ENCODE measurements around the gene TOMT. TPM values are rescaled to one million over a fixed set of nuclear protein-coding genes. Genes with fewer than 3 reads are reported as not detected.

The TOMT gene, protein sequence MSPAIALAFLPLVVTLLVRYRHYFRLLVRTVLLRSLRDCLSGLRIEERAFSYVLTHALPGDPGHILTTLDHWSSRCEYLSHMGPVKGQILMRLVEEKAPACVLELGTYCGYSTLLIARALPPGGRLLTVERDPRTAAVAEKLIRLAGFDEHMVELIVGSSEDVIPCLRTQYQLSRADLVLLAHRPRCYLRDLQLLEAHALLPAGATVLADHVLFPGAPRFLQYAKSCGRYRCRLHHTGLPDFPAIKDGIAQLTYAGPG
- under 0.01 TPM in 1 of 2 replicates, not detected in the other for total RNA-seq (2012; rRNA removed)

GRCh38 chr11:72105888-72106287 lies at the start of gene TOMT:
TSS of gene TOMT (plus strand) at chr11:72105924. CDS start at chr11:72105952, 28 bp downstream.
- peaks cover 4% of the 10 kb centered on the region for H3K36me3 ChIP-seq (ENCODE audit: insufficient read depth, low read length)
- H3K9me3 ChIP-seq (replicated peaks; ENCODE audit: low read length): no peaks in the 10 kb centered on the region
- no peaks in the 10 kb centered on the region for H3K27me3 ChIP-seq (ENCODE audit: control insufficient read depth, insufficient read depth, low read length)
- H3K4me2 ChIP-seq (ENCODE audit: low read length): no peak within 1 kb of the TSS
- H3K9ac ChIP-seq (ENCODE audit: low read depth, low read length): no peak within 1 kb of the TSS
- no peak within 1 kb of the TSS for H3K4me3 ChIP-seq (ENCODE audit: low read length)
- peaks cover 18% of the 10 kb centered on the region for H3K4me1 ChIP-seq (ENCODE audit: control insufficient read depth, insufficient read depth, low read length)

DNA sequence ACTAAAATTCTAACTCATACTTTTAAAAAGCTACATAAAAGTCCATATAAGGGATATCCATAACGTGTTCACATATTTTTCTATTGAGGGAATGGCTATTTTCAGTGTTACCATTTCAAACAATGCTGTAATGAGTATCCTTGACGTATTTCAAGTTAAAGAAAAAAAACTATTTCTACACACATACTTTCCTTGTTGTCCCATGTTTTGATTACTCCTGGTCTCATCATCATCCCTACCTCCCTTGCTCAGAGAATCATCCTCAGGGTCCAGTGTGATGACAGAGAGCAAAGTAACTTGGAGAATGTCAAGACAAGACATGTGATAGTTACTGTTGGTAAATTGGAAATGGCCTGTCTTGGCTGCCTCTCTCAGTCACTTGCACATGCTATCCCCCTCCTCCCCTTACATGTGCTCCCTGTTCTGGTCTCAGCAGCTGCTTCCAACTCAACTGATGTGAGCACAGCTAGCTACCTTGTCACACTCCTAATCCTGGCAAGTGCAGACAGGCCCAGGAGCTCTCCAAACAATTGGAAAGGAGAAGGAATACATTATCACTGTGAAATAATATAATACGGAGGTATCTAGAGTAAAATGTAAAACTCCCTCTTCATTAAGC lies 47.2 kb upstream of the TOMT start:
- H3K9me3 ChIP-seq (replicated peaks; ENCODE audit: low read length): no peaks in the 10 kb centered on the region
- peaks cover 5% of the 10 kb centered on the region for H3K36me3 ChIP-seq (ENCODE audit: insufficient read depth, low read length)
- H3K4me2 ChIP-seq (ENCODE audit: low read length): no peak overlapping the region
- no peak overlapping the region for H3K4me3 ChIP-seq (ENCODE audit: low read length)
- no peaks in the 10 kb centered on the region for H3K4me1 ChIP-seq (ENCODE audit: control insufficient read depth, insufficient read depth, low read length)
- H3K9ac ChIP-seq (ENCODE audit: low read depth, low read length): no peak overlapping the region
- H3K27me3 ChIP-seq (ENCODE audit: control insufficient read depth, insufficient read depth, low read length): no peaks in the 10 kb centered on the region

DNA sequence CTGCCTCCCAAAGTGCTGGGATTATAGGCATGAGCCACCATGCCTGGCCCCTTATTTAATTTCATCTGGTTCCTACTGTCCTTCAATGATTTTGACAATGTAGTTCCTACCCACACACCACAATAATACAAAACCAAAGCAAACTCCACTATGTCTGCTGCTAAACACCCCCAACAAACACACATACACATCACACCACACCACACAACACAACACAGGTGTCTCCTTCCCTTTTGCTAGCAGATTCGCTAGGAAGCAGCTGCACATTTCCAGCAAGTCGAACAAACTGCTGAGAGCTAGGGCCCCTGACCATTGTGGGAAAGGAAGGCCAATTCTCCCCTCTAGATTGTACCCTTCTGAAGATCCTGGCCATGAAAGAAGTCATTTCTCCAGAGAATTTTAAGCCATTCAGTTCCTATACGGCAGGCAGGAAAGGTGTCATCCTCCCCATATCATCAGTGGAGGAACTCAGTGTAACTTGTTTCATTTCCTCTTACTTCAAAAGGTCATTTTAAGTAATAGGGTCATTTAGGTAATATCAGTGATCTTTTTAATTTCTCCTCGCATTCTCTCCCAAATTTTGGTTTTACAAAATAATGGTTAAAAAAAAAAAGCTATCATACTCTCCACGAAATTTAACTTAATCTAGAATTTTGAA lies 43.9 kb upstream of the TOMT start:
- H3K9ac ChIP-seq (ENCODE audit: low read depth, low read length): no peak overlapping the region
- H3K36me3 ChIP-seq (ENCODE audit: insufficient read depth, low read length): peaks cover 9% of the 10 kb centered on the region
- no peaks in the 10 kb centered on the region for H3K9me3 ChIP-seq (replicated peaks; ENCODE audit: low read length)
- H3K4me3 ChIP-seq (ENCODE audit: low read length): no peak overlapping the region
- H3K27me3 ChIP-seq (ENCODE audit: control insufficient read depth, insufficient read depth, low read length): no peaks in the 10 kb centered on the region
- H3K4me2 ChIP-seq (ENCODE audit: low read length): no peak overlapping the region
- peaks cover 5% of the 10 kb centered on the region for H3K4me1 ChIP-seq (ENCODE audit: control insufficient read depth, insufficient read depth, low read length)

DNA sequence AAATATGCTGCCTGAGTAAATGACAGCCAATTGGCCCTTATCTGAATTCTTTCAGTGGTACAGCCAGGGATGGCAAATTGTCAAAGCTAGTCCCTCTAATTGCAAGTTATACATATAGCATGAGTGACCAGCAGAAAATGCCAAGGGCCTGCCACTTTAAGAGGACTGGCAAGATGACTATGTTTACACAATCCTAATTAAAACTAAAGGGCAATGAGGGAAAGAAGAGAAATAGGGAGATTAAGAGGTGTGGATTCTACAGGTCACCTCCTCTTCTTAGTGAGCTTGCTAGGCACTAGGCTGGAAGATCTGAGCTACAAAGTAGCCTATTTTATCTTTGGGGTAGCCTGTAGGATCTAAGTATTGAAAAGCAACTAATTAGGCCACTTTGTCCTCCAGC lies 38.9 kb upstream of the TOMT start:
- Histone ChIP-seq H3K4me3 (ENCODE audit: low read length) (no peak overlapping the region), H3K9me3 (replicated peaks; ENCODE audit: low read length) (no peaks in the 10 kb centered on the region), H3K36me3 (ENCODE audit: insufficient read depth, low read length) (peaks cover 4% of the 10 kb centered on the region), H3K4me1 (ENCODE audit: control insufficient read depth, insufficient read depth, low read length) (peaks cover 38% of the 10 kb centered on the region), H3K9ac (ENCODE audit: low read depth, low read length) (no peak overlapping the region), H3K27me3 (ENCODE audit: control insufficient read depth, insufficient read depth, low read length) (no peaks in the 10 kb centered on the region), H3K4me2 (ENCODE audit: low read length) (no peak overlapping the region)

DNA sequence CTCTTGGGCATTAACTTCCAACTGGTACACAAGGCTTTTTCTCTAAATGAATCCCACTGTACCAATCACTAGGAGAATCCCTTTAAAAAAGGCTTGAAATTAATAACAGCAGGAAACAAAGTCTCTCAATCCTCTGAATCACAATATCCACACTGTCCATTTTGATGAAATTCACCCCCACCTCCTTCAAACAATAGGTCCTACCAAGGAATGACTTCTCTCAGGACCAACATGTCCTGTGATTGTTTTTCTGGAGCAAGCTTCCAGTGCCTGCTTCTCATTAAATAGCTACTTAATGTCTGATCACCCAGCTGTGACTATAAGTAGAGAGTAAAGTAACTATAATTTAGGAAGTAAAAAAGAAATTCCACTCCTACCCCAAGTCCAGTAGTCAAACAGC lies 38.5 kb upstream of the TOMT start:
- H3K36me3 ChIP-seq (ENCODE audit: insufficient read depth, low read length): peaks cover 4% of the 10 kb centered on the region
- H3K9ac ChIP-seq (ENCODE audit: low read depth, low read length): no peak overlapping the region
- peaks cover 42% of the 10 kb centered on the region for H3K4me1 ChIP-seq (ENCODE audit: control insufficient read depth, insufficient read depth, low read length)
- H3K4me2 ChIP-seq (ENCODE audit: low read length): no peak overlapping the region
- no peak overlapping the region for H3K4me3 ChIP-seq (ENCODE audit: low read length)
- H3K9me3 ChIP-seq (replicated peaks; ENCODE audit: low read length): no peaks in the 10 kb centered on the region
- no peaks in the 10 kb centered on the region for H3K27me3 ChIP-seq (ENCODE audit: control insufficient read depth, insufficient read depth, low read length)

- H3K9ac ChIP-seq (ENCODE audit: low read depth, low read length): no peak overlapping the region
- H3K36me3 ChIP-seq (ENCODE audit: insufficient read depth, low read length): peaks cover 4% of the 10 kb centered on the region
- peaks cover 46% of the 10 kb centered on the region for H3K4me1 ChIP-seq (ENCODE audit: control insufficient read depth, insufficient read depth, low read length)
- no peak overlapping the region for H3K4me3 ChIP-seq (ENCODE audit: low read length)
- no peaks in the 10 kb centered on the region for H3K9me3 ChIP-seq (replicated peaks; ENCODE audit: low read length)
- no peaks in the 10 kb centered on the region for H3K27me3 ChIP-seq (ENCODE audit: control insufficient read depth, insufficient read depth, low read length)
- no peak overlapping the region for H3K4me2 ChIP-seq (ENCODE audit: low read length)
Measured at GRCh38 chr11:72067676-72068075, 38.0 kb upstream of the TOMT start.

GRCh38 chr11:72069200-72069599 lies 36.5 kb upstream of the TOMT start:
- peaks cover 51% of the 10 kb centered on the region for H3K4me1 ChIP-seq (ENCODE audit: control insufficient read depth, insufficient read depth, low read length)
- no peaks in the 10 kb centered on the region for H3K27me3 ChIP-seq (ENCODE audit: control insufficient read depth, insufficient read depth, low read length)
- no peaks in the 10 kb centered on the region for H3K9me3 ChIP-seq (replicated peaks; ENCODE audit: low read length)
- peak overlapping the region; percentile 51 for H3K9ac ChIP-seq (ENCODE audit: low read depth, low read length)
- H3K36me3 ChIP-seq (ENCODE audit: insufficient read depth, low read length): peaks cover 4% of the 10 kb centered on the region
- H3K4me2 ChIP-seq (ENCODE audit: low read length): peak overlapping the region; percentile 61
- peak overlapping the region; percentile 23 for H3K4me3 ChIP-seq (ENCODE audit: low read length)

DNA sequence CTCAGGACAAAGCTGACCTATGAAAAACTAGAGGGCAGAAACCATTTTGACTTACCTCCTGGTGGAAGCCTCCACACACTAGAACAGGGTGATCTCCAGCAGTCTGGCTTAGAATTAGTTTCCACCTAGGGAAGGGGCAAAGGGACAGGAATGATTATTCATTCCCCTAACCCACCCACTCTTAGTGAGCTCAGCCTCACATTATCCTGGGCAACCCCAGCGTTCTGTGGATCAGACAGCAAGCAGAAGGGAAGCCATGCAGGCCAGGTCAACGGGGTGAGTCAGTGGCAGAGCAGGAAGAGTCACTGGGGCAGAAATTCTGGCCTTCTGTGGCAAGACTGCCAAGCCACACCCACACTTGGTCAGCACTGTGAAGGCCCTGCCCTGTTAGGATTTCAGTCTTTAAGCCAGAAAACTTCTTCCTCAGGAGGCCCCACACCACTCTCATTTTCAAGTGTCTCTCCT lies 35.9 kb upstream of the TOMT start:
- peak overlapping the region; percentile 53 for H3K9ac ChIP-seq (ENCODE audit: low read depth, low read length)

DNA sequence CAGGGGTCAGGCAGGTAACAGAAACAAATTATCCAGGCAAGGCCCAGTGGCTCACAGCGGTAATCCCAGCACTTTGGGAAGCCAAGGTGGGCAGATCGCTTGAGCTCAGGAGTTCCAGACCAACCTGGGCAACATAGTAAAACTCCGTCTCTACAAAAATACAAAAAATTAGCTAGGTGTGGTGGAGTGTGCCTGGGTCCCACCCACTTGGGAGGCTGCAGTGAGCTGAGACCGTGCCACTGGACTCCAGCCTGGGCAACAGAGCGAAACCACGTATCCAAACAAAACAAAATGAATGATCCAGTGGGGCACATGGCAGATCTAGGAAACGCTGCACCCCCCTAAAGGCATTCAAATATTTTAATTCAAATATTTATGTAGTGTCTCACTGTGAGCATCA lies 35.2 kb upstream of the TOMT start:
- Histone ChIP-seq H3K27me3 (ENCODE audit: control insufficient read depth, insufficient read depth, low read length) (no peaks in the 10 kb centered on the region), H3K36me3 (ENCODE audit: insufficient read depth, low read length) (peaks cover 4% of the 10 kb centered on the region), H3K4me3 (ENCODE audit: low read length) (no peak overlapping the region), H3K9me3 (replicated peaks; ENCODE audit: low read length) (no peaks in the 10 kb centered on the region), H3K4me2 (ENCODE audit: low read length) (peak overlapping the region; percentile 57), H3K9ac (ENCODE audit: low read depth, low read length) (peak overlapping the region; percentile 53), H3K4me1 (ENCODE audit: control insufficient read depth, insufficient read depth, low read length) (peaks cover 49% of the 10 kb centered on the region)

More for the DNA sequence above, 35.9 kb upstream of the TOMT start:
- Histone ChIP-seq H3K27me3 (ENCODE audit: control insufficient read depth, insufficient read depth, low read length) (no peaks in the 10 kb centered on the region), H3K36me3 (ENCODE audit: insufficient read depth, low read length) (peaks cover 4% of the 10 kb centered on the region), H3K4me2 (ENCODE audit: low read length) (peak overlapping the region; percentile 61), H3K4me1 (ENCODE audit: control insufficient read depth, insufficient read depth, low read length) (peaks cover 51% of the 10 kb centered on the region), H3K4me3 (ENCODE audit: low read length) (peak overlapping the region; percentile 23), H3K9me3 (replicated peaks; ENCODE audit: low read length) (no peaks in the 10 kb centered on the region)

GRCh38 chr11:72072348-72072747 lies 33.4 kb upstream of the TOMT start:
- peak overlapping the region; percentile 66 for H3K4me2 ChIP-seq (ENCODE audit: low read length)
- peak overlapping the region; percentile 16 for H3K4me3 ChIP-seq (ENCODE audit: low read length)
- peak overlapping the region; percentile 0 for H3K9ac ChIP-seq (ENCODE audit: low read depth, low read length)
- no peaks in the 10 kb centered on the region for H3K27me3 ChIP-seq (ENCODE audit: control insufficient read depth, insufficient read depth, low read length)
- peaks cover 45% of the 10 kb centered on the region for H3K4me1 ChIP-seq (ENCODE audit: control insufficient read depth, insufficient read depth, low read length)
- no peaks in the 10 kb centered on the region for H3K36me3 ChIP-seq (ENCODE audit: insufficient read depth, low read length)
- no peaks in the 10 kb centered on the region for H3K9me3 ChIP-seq (replicated peaks; ENCODE audit: low read length)

- no peak overlapping the region for H3K4me3 ChIP-seq (ENCODE audit: low read length)
- H3K36me3 ChIP-seq (ENCODE audit: insufficient read depth, low read length): no peaks in the 10 kb centered on the region
- no peaks in the 10 kb centered on the region for H3K9me3 ChIP-seq (replicated peaks; ENCODE audit: low read length)
- no peak overlapping the region for H3K4me2 ChIP-seq (ENCODE audit: low read length)
- H3K4me1 ChIP-seq (ENCODE audit: control insufficient read depth, insufficient read depth, low read length): peaks cover 41% of the 10 kb centered on the region
- H3K9ac ChIP-seq (ENCODE audit: low read depth, low read length): no peak overlapping the region
- H3K27me3 ChIP-seq (ENCODE audit: control insufficient read depth, insufficient read depth, low read length): no peaks in the 10 kb centered on the region
Measured at GRCh38 chr11:72075109-72075508, 30.6 kb upstream of the TOMT start.

Measured in skeletal muscle satellite cell (primary cell).